GM23338 (cell line): Measurements from ENCODE around the gene APOH. TPM values are rescaled to one million over a fixed set of nuclear protein-coding genes. Genes with fewer than 3 reads are reported as not detected.

Experiments
- ATAC-seq: fragments of 200-7000 bp; cut with Tn5 transposase; 3 replicates; pipeline ENCODE4 v1.9.1; 2020
- DNase-seq: peaks from one replicate; pipeline ENCODE4 v3.0.0-alpha.2; 2015; ENCODE audit warnings: low spot score
- H2AFZ ChIP-seq: fragments of 200-600 bp; sonication (generic); 2 replicates; pipeline ENCODE4 v1.8.0; 2016; ENCODE audit warnings: antibody characterized with exemption, mild to moderate bottlenecking, moderate library complexity
- H3F3A ChIP-seq: fragments of 200-600 bp; sonication (generic); replicated peaks from 2 replicates; pipeline ENCODE4 v1.8.0; 2017; ENCODE audit warnings: antibody characterized with exemption, mixed run types, low read depth
- H3K27ac ChIP-seq: fragments of 200-600 bp; sonication (generic); 2 replicates; pipeline ENCODE4 v1.6.1; 2016; ENCODE audit warnings: low read depth
- H3K27me3 ChIP-seq: fragments of 200-600 bp; sonication (generic); 2 replicates; pipeline ENCODE4 v1.8.0; 2016; ENCODE audit warnings: mild to moderate bottlenecking, mixed run types, moderate library complexity; ENCODE audit not compliant: insufficient read depth
- H3K36me3 ChIP-seq: fragments of 200-600 bp; sonication (generic); 2 replicates; pipeline ENCODE4 v1.8.0; 2016; ENCODE audit warnings: mild to moderate bottlenecking; ENCODE audit not compliant: insufficient read depth
- H3K4me1 ChIP-seq: fragments of 200-600 bp; sonication (generic); 2 replicates; pipeline ENCODE4 v1.8.0; 2016; ENCODE audit warnings: mild to moderate bottlenecking, moderate library complexity; ENCODE audit not compliant: insufficient read depth
- H3K4me2 ChIP-seq: fragments of 200-600 bp; sonication (generic); 2 replicates; pipeline ENCODE4 v1.7.1; 2017; ENCODE audit warnings: mixed run types
- H3K4me3 ChIP-seq: fragments of 200-600 bp; sonication (generic); 2 replicates; pipeline ENCODE4 v1.6.1; 2016; ENCODE audit warnings: mixed run types
- H3K79me2 ChIP-seq: fragments of 200-600 bp; sonication (generic); replicated peaks from 2 replicates; pipeline ENCODE4 v1.8.0; 2017; ENCODE audit warnings: mild to moderate bottlenecking; ENCODE audit not compliant: insufficient read depth
- H3K9me2 ChIP-seq: fragments of 200-600 bp; sonication (generic); 2 replicates; pipeline ENCODE4 v1.8.0; 2017; ENCODE audit not compliant: insufficient read depth
- H4K20me1 ChIP-seq: fragments of 200-600 bp; sonication (generic); replicated peaks from 2 replicates; pipeline ENCODE4 v1.8.0; 2017; ENCODE audit warnings: mild to moderate bottlenecking; ENCODE audit not compliant: insufficient read depth
- H3K27ac Mint-ChIP-seq: 2 replicates; pipeline ENCODE4 v1.8.0; 2020; ENCODE audit warnings: inconsistent platforms, mild to moderate bottlenecking, moderate library complexity, mixed read lengths
- H3K27me3 Mint-ChIP-seq: 3 replicates; pipeline ENCODE4 v1.8.0; 2022; ENCODE audit warnings: low read depth, mild to moderate bottlenecking, moderate library complexity, mixed read lengths, inconsistent platforms; ENCODE audit not compliant: insufficient read depth, poor library complexity
- H3K36me3 Mint-ChIP-seq: 3 replicates; pipeline ENCODE4 v1.8.0; 2021; ENCODE audit warnings: low read depth, mild to moderate bottlenecking, inconsistent platforms, moderate library complexity, mixed read lengths
- H3K4me1 Mint-ChIP-seq: 3 replicates; pipeline ENCODE4 v1.8.0; 2020; ENCODE audit warnings: mild to moderate bottlenecking, inconsistent platforms, mixed read lengths
- H3K4me3 Mint-ChIP-seq: 3 replicates; pipeline ENCODE4 v1.8.0; 2021; ENCODE audit warnings: moderate library complexity, mild to moderate bottlenecking, inconsistent platforms, mixed read lengths
- H3K9me3 Mint-ChIP-seq: 3 replicates; pipeline ENCODE4 v1.8.0; 2020; ENCODE audit warnings: moderate library complexity, mild to moderate bottlenecking, inconsistent platforms, mixed read lengths
- CREB1 ChIP-seq: fragments of 250-450 bp; sonication (Bioruptor Pico); IDR thresholded peaks from 2 replicates; pipeline ENCODE4 v1.5.0; 2020; ENCODE audit warnings: low read depth, mild to moderate bottlenecking, moderate library complexity
- EZH2 ChIP-seq: fragments of 200-600 bp; sonication (generic); IDR thresholded peaks from one replicate; pipeline ENCODE4 v1.8.0; 2017; ENCODE audit warnings: antibody characterized with exemption, mild to moderate bottlenecking, low read depth; ENCODE audit not compliant: unreplicated experiment
- EZH2phosphoT487 ChIP-seq: fragments of 200-600 bp; sonication (generic); IDR thresholded peaks from one replicate; pipeline ENCODE4 v1.8.1; 2018; ENCODE audit warnings: antibody characterized with exemption; ENCODE audit not compliant: unreplicated experiment
- JUNB ChIP-seq: IDR thresholded peaks from one replicate; pipeline ENCODE4 v1.6.1; 2016; ENCODE audit warnings: antibody characterized with exemption; ENCODE audit not compliant: unreplicated experiment
- NANOG ChIP-seq: IDR thresholded peaks from 2 replicates; pipeline ENCODE4 v1.6.1; 2016; ENCODE audit warnings: antibody characterized with exemption, borderline replicate concordance
- POLR2AphosphoS5 ChIP-seq: IDR thresholded peaks from 2 replicates; pipeline ENCODE4 v1.6.1; 2016; ENCODE audit warnings: antibody characterized with exemption, low read depth
- ZNF114 ChIP-seq: fragments of 250-450 bp; sonication (Bioruptor Pico); IDR thresholded peaks from 2 replicates; pipeline ENCODE4 v1.5.0; 2020; ENCODE audit warnings: mild to moderate bottlenecking, moderate library complexity
- polyA plus RNA-seq: library from polyadenylated mRNA; unstranded; fragments of >200 nt; fragmentation: Nextera tagmentation; extraction: Ambion mirVana; gene quantifications from 2 replicates; pipeline ENCODE4 v1.2.1, GENCODE V29; 2016
- total RNA-seq: library from RNA; depleted of rRNA; stranded (reverse); fragments of >200 nt; shearing (Covaris generic); gene quantifications from 2 replicates; pipeline ENCODE4 v1.2.3, GENCODE V29; 2014
- TF ChIP-seq, protein P1 (sequence below): fragments of 250-450 bp; sonication (Bioruptor Pico); IDR thresholded peaks from 2 replicates; pipeline ENCODE4 v1.5.0; 2020; ENCODE audit warnings: mild to moderate bottlenecking, moderate library complexity
- TF ChIP-seq, protein P2 (sequence below): IDR thresholded peaks from one replicate; pipeline ENCODE4 v1.6.1; 2018; ENCODE audit warnings: antibody characterized with exemption; ENCODE audit not compliant: unreplicated experiment
- TF ChIP-seq, protein P3 (sequence below): IDR thresholded peaks from 2 replicates; pipeline ENCODE4 v1.6.1; 2016; ENCODE audit warnings: antibody characterized with exemption
- TF ChIP-seq, protein P4 (sequence below), 2 experiments: fragments of 200-600 bp in 1 of 2; sonication (generic) in 1 of 2; conservative IDR thresholded peaks; 2 replicates each; pipeline versions ENCODE4 v1.5.1 to v1.6.1; 2016 to 2017; ENCODE audit warnings: antibody characterized with exemption in 2 of 2, low read depth in 2 of 2, mild to moderate bottlenecking in 2 of 2, moderate library complexity in 1 of 2

The APOH gene
- total and polyA plus RNA-seq, 2 experiments from 2014 or later = not detected

DNA sequence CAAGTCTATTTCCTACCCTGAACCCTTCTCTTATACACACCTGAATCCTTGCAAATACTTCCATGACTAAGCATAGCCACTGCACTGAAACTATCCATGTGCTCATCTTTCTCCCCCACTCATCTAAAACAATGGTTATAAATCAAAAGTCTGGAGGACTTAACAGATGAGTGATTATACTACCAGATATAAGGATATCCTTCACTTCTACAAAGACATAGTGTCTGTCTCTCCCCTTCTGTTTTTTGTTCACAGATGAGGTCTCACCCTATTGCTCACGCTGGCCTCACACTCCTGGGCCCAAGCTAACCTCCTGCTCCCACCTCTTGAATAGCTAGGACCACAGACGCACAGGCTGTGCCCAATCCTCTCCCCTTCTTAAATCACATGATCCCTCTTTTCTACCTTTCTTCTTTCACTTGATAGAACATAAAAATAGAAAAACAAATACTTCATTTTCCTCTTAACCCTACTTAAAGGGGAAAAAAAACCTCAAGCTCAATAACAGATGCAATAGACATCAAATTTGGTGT lies 56.5 kb downstream of the APOH start (continued):
- TF ChIP-seq, protein P1, sequence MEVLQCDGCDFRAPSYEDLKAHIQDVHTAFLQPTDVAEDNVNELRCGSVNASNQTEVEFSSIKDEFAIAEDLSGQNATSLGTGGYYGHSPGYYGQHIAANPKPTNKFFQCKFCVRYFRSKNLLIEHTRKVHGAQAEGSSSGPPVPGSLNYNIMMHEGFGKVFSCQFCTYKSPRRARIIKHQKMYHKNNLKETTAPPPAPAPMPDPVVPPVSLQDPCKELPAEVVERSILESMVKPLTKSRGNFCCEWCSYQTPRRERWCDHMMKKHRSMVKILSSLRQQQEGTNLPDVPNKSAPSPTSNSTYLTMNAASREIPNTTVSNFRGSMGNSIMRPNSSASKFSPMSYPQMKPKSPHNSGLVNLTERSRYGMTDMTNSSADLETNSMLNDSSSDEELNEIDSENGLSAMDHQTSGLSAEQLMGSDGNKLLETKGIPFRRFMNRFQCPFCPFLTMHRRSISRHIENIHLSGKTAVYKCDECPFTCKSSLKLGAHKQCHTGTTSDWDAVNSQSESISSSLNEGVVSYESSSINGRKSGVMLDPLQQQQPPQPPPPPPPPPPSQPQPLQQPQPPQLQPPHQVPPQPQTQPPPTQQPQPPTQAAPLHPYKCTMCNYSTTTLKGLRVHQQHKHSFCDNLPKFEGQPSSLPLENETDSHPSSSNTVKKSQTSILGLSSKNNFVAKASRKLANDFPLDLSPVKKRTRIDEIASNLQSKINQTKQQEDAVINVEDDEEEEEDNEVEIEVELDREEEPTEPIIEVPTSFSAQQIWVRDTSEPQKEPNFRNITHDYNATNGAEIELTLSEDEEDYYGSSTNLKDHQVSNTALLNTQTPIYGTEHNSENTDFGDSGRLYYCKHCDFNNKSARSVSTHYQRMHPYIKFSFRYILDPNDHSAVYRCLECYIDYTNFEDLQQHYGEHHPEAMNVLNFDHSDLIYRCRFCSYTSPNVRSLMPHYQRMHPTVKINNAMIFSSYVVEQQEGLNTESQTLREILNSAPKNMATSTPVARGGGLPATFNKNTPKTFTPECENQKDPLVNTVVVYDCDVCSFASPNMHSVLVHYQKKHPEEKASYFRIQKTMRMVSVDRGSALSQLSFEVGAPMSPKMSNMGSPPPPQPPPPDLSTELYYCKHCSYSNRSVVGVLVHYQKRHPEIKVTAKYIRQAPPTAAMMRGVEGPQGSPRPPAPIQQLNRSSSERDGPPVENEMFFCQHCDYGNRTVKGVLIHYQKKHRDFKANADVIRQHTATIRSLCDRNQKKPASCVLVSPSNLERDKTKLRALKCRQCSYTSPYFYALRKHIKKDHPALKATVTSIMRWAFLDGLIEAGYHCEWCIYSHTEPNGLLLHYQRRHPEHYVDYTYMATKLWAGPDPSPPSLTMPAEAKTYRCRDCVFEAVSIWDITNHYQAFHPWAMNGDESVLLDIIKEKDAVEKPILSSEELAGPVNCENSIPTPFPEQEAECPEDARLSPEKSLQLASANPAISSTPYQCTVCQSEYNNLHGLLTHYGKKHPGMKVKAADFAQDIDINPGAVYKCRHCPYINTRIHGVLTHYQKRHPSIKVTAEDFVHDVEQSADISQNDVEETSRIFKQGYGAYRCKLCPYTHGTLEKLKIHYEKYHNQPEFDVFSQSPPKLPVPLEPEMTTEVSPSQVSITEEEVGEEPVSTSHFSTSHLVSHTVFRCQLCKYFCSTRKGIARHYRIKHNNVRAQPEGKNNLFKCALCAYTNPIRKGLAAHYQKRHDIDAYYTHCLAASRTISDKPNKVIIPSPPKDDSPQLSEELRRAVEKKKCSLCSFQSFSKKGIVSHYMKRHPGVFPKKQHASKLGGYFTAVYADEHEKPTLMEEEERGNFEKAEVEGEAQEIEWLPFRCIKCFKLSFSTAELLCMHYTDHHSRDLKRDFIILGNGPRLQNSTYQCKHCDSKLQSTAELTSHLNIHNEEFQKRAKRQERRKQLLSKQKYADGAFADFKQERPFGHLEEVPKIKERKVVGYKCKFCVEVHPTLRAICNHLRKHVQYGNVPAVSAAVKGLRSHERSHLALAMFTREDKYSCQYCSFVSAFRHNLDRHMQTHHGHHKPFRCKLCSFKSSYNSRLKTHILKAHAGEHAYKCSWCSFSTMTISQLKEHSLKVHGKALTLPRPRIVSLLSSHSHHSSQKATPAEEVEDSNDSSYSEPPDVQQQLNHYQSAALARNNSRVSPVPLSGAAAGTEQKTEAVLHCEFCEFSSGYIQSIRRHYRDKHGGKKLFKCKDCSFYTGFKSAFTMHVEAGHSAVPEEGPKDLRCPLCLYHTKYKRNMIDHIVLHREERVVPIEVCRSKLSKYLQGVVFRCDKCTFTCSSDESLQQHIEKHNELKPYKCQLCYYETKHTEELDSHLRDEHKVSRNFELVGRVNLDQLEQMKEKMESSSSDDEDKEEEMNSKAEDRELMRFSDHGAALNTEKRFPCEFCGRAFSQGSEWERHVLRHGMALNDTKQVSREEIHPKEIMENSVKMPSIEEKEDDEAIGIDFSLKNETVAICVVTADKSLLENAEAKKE (CRISPR knock-in tag) = no peak
- no peak for TF ChIP-seq ZNF114 (CRISPR knock-in tag)
- no peak for TF ChIP-seq POLR2AphosphoS5

DNA sequence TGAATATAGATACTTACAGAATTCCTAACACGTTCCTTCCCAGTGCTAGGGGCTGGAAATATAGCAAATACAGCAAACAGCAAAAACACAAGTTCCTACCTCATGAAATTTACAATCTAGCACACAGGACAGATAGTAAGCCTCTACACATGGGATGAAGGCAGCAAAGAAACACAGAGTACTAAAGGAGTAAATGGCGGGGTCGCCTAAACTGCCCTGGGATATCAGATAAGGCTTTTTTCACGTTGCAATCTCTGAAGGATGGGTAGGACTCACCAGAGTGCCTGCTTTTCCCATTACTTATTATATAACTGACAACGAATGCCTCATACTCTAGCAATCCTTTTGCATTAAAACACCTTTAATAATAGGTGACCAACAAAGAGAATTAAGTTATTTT lies 57.1 kb downstream of the APOH start:
- no peak for DNase-seq
- Histone ChIP-seq H3F3A (no peaks in the 10 kb centered on the region), H3K4me1 (no peaks in the 10 kb centered on the region), H4K20me1 (no peaks in the 10 kb centered on the region), H3K4me2 (no peak overlapping the region), H3K27ac (no peak overlapping the region), H3K9me2 (no peaks in the 10 kb centered on the region), H2AFZ (no peak overlapping the region), H3K79me2 (no peaks in the 10 kb centered on the region), H3K36me3 (no peaks in the 10 kb centered on the region), H3K4me3 (no peak overlapping the region), H3K27me3 (no peaks in the 10 kb centered on the region)
- Mint-ChIP-seq H3K27ac (no peak overlapping the region), H3K4me3 (no peak overlapping the region), H3K4me1 (no peaks in the 10 kb centered on the region), H3K27me3 (peaks cover 2% of the 10 kb centered on the region), H3K36me3 (no peaks in the 10 kb centered on the region), H3K9me3 (no peaks in the 10 kb centered on the region)
- no peak for ATAC-seq
- TF ChIP-seq EZH2 = no peak
- TF ChIP-seq, protein P2, sequence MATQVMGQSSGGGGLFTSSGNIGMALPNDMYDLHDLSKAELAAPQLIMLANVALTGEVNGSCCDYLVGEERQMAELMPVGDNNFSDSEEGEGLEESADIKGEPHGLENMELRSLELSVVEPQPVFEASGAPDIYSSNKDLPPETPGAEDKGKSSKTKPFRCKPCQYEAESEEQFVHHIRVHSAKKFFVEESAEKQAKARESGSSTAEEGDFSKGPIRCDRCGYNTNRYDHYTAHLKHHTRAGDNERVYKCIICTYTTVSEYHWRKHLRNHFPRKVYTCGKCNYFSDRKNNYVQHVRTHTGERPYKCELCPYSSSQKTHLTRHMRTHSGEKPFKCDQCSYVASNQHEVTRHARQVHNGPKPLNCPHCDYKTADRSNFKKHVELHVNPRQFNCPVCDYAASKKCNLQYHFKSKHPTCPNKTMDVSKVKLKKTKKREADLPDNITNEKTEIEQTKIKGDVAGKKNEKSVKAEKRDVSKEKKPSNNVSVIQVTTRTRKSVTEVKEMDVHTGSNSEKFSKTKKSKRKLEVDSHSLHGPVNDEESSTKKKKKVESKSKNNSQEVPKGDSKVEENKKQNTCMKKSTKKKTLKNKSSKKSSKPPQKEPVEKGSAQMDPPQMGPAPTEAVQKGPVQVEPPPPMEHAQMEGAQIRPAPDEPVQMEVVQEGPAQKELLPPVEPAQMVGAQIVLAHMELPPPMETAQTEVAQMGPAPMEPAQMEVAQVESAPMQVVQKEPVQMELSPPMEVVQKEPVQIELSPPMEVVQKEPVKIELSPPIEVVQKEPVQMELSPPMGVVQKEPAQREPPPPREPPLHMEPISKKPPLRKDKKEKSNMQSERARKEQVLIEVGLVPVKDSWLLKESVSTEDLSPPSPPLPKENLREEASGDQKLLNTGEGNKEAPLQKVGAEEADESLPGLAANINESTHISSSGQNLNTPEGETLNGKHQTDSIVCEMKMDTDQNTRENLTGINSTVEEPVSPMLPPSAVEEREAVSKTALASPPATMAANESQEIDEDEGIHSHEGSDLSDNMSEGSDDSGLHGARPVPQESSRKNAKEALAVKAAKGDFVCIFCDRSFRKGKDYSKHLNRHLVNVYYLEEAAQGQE = no peak
- no peak for TF ChIP-seq EZH2phosphoT487
- TF ChIP-seq, protein P3, sequence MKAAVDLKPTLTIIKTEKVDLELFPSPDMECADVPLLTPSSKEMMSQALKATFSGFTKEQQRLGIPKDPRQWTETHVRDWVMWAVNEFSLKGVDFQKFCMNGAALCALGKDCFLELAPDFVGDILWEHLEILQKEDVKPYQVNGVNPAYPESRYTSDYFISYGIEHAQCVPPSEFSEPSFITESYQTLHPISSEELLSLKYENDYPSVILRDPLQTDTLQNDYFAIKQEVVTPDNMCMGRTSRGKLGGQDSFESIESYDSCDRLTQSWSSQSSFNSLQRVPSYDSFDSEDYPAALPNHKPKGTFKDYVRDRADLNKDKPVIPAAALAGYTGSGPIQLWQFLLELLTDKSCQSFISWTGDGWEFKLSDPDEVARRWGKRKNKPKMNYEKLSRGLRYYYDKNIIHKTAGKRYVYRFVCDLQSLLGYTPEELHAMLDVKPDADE = no peak
- no peak for TF ChIP-seq NANOG
- no peak for TF ChIP-seq ZNF114 (CRISPR knock-in tag)
- TF ChIP-seq, protein P4, sequence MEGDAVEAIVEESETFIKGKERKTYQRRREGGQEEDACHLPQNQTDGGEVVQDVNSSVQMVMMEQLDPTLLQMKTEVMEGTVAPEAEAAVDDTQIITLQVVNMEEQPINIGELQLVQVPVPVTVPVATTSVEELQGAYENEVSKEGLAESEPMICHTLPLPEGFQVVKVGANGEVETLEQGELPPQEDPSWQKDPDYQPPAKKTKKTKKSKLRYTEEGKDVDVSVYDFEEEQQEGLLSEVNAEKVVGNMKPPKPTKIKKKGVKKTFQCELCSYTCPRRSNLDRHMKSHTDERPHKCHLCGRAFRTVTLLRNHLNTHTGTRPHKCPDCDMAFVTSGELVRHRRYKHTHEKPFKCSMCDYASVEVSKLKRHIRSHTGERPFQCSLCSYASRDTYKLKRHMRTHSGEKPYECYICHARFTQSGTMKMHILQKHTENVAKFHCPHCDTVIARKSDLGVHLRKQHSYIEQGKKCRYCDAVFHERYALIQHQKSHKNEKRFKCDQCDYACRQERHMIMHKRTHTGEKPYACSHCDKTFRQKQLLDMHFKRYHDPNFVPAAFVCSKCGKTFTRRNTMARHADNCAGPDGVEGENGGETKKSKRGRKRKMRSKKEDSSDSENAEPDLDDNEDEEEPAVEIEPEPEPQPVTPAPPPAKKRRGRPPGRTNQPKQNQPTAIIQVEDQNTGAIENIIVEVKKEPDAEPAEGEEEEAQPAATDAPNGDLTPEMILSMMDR (conservative IDR thresholded peaks at IDR 0.05; ENCODE audit: low read depth in 2 of 2) = no peak
- no peak for TF ChIP-seq POLR2AphosphoS5
- TF ChIP-seq JUNB = no peak
- TF ChIP-seq CREB1 (CRISPR knock-in tag) = no peak
